GM12878 (cell line): Measurements from ENCODE around the gene ZNF146. TPM values are rescaled to one million over a fixed set of nuclear protein-coding genes. Genes with fewer than 3 reads are reported as not detected.

ENCODE experiments used
- ATAC-seq: fragments of 200-7000 bp; cut with Tn5 transposase; 3 replicates; pipeline ENCODE4 v1.9.1; 2020; ENCODE audit warnings: mild to moderate bottlenecking, moderate library complexity
- BruUV-seq: library from RNA; stranded (reverse); fragments of 400-500 nt; replicated peaks from 2 replicates; lab custom pipeline; 2021; lab: Mats Ljungman, UMichigan
- CTCF ChIA-PET: fragments of 300-600 bp; sonication (Branson Sonifier 250); formaldehyde crosslinking; extraction: SDS; loops from one replicate; lab custom pipeline; 2021; ENCODE audit warnings: inconsistent platforms; lab: Yijun Ruan, JAX
- POLR2A ChIA-PET: fragments of 350-600 bp; formaldehyde crosslinking; extraction: SDS; loops from one replicate; lab custom pipeline; 2021; ENCODE audit warnings: inconsistent platforms; lab: Charles Lee
- RAD21 ChIA-PET: fragments of 300-600 bp; sonication (Branson Sonifier 250); formaldehyde crosslinking; loops from one replicate; lab custom pipeline; 2023; ENCODE audit warnings: antibody characterized with exemption; ENCODE audit not compliant: unreplicated experiment; lab: Charles Lee
- SMC1A ChIA-PET: fragments of 300-600 bp; sonication (Branson Sonifier 250); formaldehyde crosslinking; loops from one replicate; lab custom pipeline; 2023; ENCODE audit not compliant: unreplicated experiment, uncharacterized antibody; lab: Charles Lee
- DNase-seq: peaks from one replicate; pipeline ENCODE4 v3.0.0-alpha.2; 2011; ENCODE audit warnings: low read depth, low spot score
- FAIRE-seq: peaks from 3 replicates; lab custom pipeline; 2011; peaks lifted over from hg19 to GRCh38; lab: Jason Lieb, UNC
- H2AFZ ChIP-seq: 2 replicates; pipeline ENCODE4 v1.6.0; 2011; ENCODE audit warnings: low read depth, low read length, control low read depth; ENCODE audit not compliant: control insufficient read depth
- H3K27ac ChIP-seq: 2 replicates; pipeline ENCODE4 v1.5.1; 2011; ENCODE audit warnings: control low read depth; ENCODE audit not compliant: control insufficient read depth, insufficient read depth
- H3K27me3 ChIP-seq, 2 experiments: replicated peaks in 1 of 2; 2 replicates each; pipeline versions ENCODE4 v1.6.0 to v1.6.1; 2011; ENCODE audit warnings: low read length in 1 of 2; ENCODE audit not compliant: control insufficient read depth in 2 of 2, insufficient read depth in 2 of 2
- H3K36me3 ChIP-seq, 2 experiments: 2 replicates each; pipeline ENCODE4 v1.5.1; 2011; ENCODE audit warnings: low read length in 1 of 2; ENCODE audit not compliant: control insufficient read depth in 2 of 2, insufficient read depth in 2 of 2
- H3K4me1 ChIP-seq: 2 replicates; pipeline ENCODE4 v1.6.1; 2011; ENCODE audit warnings: mild to moderate bottlenecking, low read length, moderate library complexity, mixed read lengths; ENCODE audit not compliant: control insufficient read depth, insufficient read depth
- H3K4me2 ChIP-seq: 2 replicates; pipeline ENCODE4 v1.6.0; 2011; ENCODE audit warnings: control low read depth; ENCODE audit not compliant: control insufficient read depth, insufficient read depth
- H3K4me3 ChIP-seq: fragments of 200-600 bp; sonication (generic); 2 replicates; pipeline ENCODE4 v1.5.1; 2016
- H3K79me2 ChIP-seq: 2 replicates; pipeline ENCODE4 v1.6.0; 2011; ENCODE audit warnings: low read length; ENCODE audit not compliant: control insufficient read depth, insufficient read depth
- H3K9ac ChIP-seq: 2 replicates; pipeline ENCODE4 v1.8.0; 2011; ENCODE audit warnings: low read length, control low read depth, mixed read lengths; ENCODE audit not compliant: control insufficient read depth, insufficient read depth
- H3K9me3 ChIP-seq: replicated peaks from 3 replicates; pipeline ENCODE4 v1.5.1; 2011; ENCODE audit warnings: mild to moderate bottlenecking, low read length; ENCODE audit not compliant: control insufficient read depth, insufficient read depth
- H4K20me1 ChIP-seq: 2 replicates; pipeline ENCODE4 v1.6.0; 2011; ENCODE audit not compliant: control insufficient read depth, insufficient read depth
- CBX3 ChIP-seq: fragments of 200-600 bp; sonication (generic); IDR thresholded peaks from 2 replicates; pipeline ENCODE4 v1.6.1; 2016; ENCODE audit warnings: low read depth, borderline replicate concordance
- CEBPB ChIP-seq, 2 experiments: fragments of 150-350 bp in 1 of 2; IDR thresholded peaks; 2 replicates each; pipeline ENCODE4 v1.6.1; 2012 to 2014; ENCODE audit warnings: low read depth in 2 of 2, low read length in 2 of 2, borderline replicate concordance in 1 of 2, inconsistent platforms in 1 of 2
- E4F1 ChIP-seq: fragments of 450-650 bp; IDR thresholded peaks from 2 replicates; pipeline ENCODE4 v1.6.1; 2018; ENCODE audit warnings: borderline replicate concordance, mild to moderate bottlenecking; ENCODE audit not compliant: partially characterized antibody
- EZH2 ChIP-seq: IDR thresholded peaks from 2 replicates; pipeline ENCODE4 v1.6.1; 2012; ENCODE audit warnings: low read depth, mild to moderate bottlenecking, control low read depth, inconsistent platforms, low read length, borderline replicate concordance; ENCODE audit not compliant: control insufficient read depth
- HCFC1 ChIP-seq: fragments of 150-350 bp; IDR thresholded peaks from 2 replicates; pipeline ENCODE4 v1.6.1; 2014; ENCODE audit warnings: low read length
- HDGF ChIP-seq: fragments of 450-650 bp; IDR thresholded peaks from 2 replicates; pipeline ENCODE4 v1.6.1; 2016; ENCODE audit warnings: antibody characterized with exemption
- KAT2A ChIP-seq: conservative IDR thresholded peaks from 2 replicates; pipeline ENCODE4 v1.6.1; 2011; ENCODE audit warnings: low read depth, low read length; ENCODE audit not compliant: control insufficient read depth
- MTA3 ChIP-seq: IDR thresholded peaks from 2 replicates; pipeline ENCODE4 v1.6.1; 2012; ENCODE audit warnings: low read length, inconsistent platforms, borderline replicate concordance
- NBN ChIP-seq: fragments of 450-650 bp; IDR thresholded peaks from 2 replicates; pipeline ENCODE4 v1.6.1; 2016
- PBX3 ChIP-seq: IDR thresholded peaks from 2 replicates; pipeline ENCODE4 v1.6.1; 2011; ENCODE audit warnings: mild to moderate bottlenecking, low read depth, low read length, moderate library complexity; ENCODE audit not compliant: insufficient replicate concordance
- POLR2AphosphoS5 ChIP-seq: IDR thresholded peaks from 2 replicates; pipeline ENCODE4 v1.6.1; 2011; ENCODE audit warnings: mild to moderate bottlenecking, low read length, inconsistent platforms
- REST ChIP-seq: IDR thresholded peaks from 2 replicates; pipeline ENCODE4 v1.6.1; 2012; ENCODE audit warnings: mild to moderate bottlenecking, low read depth, low read length
- TCF12 ChIP-seq: IDR thresholded peaks from 2 replicates; pipeline ENCODE4 v1.6.1; 2011; ENCODE audit warnings: low read depth, mild to moderate bottlenecking, low read length
- TCF7 ChIP-seq: IDR thresholded peaks from 2 replicates; pipeline ENCODE4 v1.6.1; 2014; ENCODE audit warnings: antibody characterized with exemption, borderline replicate concordance
- ZNF24 ChIP-seq: fragments of 450-650 bp; IDR thresholded peaks from 2 replicates; pipeline ENCODE4 v1.6.1; 2017; ENCODE audit warnings: antibody characterized with exemption, mild to moderate bottlenecking
- WGBS: methylation state at CpG from one replicate; pipeline ENCODE4 v1.1.6; 2016; ENCODE audit warnings: low lambda C conversion rate; ENCODE audit not compliant: insufficient replicate concordance, insufficient coverage; ENCODE audit errors: missing lambda C conversion rate; 5-methylcytosine and 5-hydroxymethylcytosine counted together
- in situ Hi-C: fragments of 300-500 bp; cut with MboI; formaldehyde crosslinking; loops from 9 replicates; pipeline ENCODE4 v1.14.3; 2018; ENCODE audit warnings: mixed read lengths
- intact Hi-C: fragments of 100-400 bp; cut with micrococcal nuclease; formaldehyde crosslinking; loops from one replicate; pipeline ENCODE4 v1.14.2; 2022; ENCODE audit not compliant: unreplicated experiment
- polyA plus RNA-seq, 11 experiments: library from polyadenylated mRNA; depleted of rRNA in 4 of 11; unstranded in 6 of 11; stranded (reverse) in 5 of 11; fragments of >200 nt; fragmentation: Nextera tagmentation in 4 of 11; fragmentation: Illumina TruSeq in 1 of 11; extraction: Ambion mirVana in 4 of 11; extraction: Trizol in 1 of 11; gene quantifications; 1 replicate in 1 of 11; 2 replicates in 10 of 11; pipeline versions ENCODE4 v1.2.1 to v1.2.3, GENCODE V29; 2011 to 2016; ENCODE audit warnings: inconsistent platforms in 2 of 11, missing spikeins in 2 of 11, low read depth in 1 of 11
- total RNA-seq, 4 experiments: library from RNA; depleted of rRNA in 3 of 4; stranded (reverse); fragments of >200 nt in 3 of 4; fragmentation: Illumina TruSeq in 1 of 4; extraction: Trizol in 1 of 4; gene quantifications; 2 replicates each; pipeline versions ENCODE4 v1.2.1 to v1.2.3, GENCODE V29; 2013 to 2021
- TF ChIP-seq, protein P1 (sequence below), 3 experiments: IDR thresholded peaks in 2 of 3; conservative IDR thresholded peaks in 1 of 3; 2 replicates each; pipeline ENCODE4 v1.5.1; 2011; ENCODE audit warnings: low read depth in 3 of 3, low read length in 3 of 3, mild to moderate bottlenecking in 3 of 3, control low read depth in 2 of 3, moderate library complexity in 2 of 3, inconsistent platforms in 1 of 3, mixed read lengths in 1 of 3; ENCODE audit not compliant: control insufficient read depth in 2 of 3, insufficient read depth in 1 of 3; ENCODE audit errors: extremely low read depth in 1 of 3

The ZNF146 gene
- total and polyA plus RNA-seq, 10 of the 15 experiments (the other 5 are each of a cell fraction or from before 2014, with no cell fraction given) = 20.0 to 115 (median 71.2) TPM

DNA sequence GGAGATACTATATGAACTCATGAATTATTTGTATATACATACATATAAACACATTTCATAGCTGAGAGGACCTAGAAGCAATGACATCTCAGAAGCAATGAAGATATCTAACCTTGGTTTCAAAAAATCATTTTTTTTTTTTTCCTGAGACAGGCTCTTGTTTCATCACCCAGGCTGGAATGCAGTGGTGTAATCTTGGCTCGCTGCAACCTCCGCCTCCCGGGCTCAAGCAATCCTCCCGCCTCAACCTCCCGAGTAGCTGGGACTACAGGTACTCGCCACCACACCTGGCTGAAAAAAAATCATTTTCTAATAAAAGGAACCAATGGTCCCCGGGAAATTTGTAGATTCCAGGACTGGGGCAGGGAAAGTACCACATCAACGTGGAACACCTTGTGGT is 4.4 kb upstream of the ZNF146 start:
- Histone ChIP-seq H4K20me1 (no peaks in the 10 kb centered on the region), H3K36me3 (no peaks in the 10 kb centered on the region), H3K4me2 (no peak overlapping the region), H3K9me3 (no peaks in the 10 kb centered on the region), H3K27me3 (no peaks in the 10 kb centered on the region), H2AFZ (no peak overlapping the region), H3K4me1 (peaks cover 14% of the 10 kb centered on the region), H3K79me2 (peaks cover 11% of the 10 kb centered on the region), H3K9ac (no peak overlapping the region), H3K4me3 (no peak overlapping the region), H3K27ac (no peak overlapping the region)
- WGBS = 87% methylated on average over 8 of the region's 8 CpGs
- intact Hi-C loops = loop anchor here (10.0 kb wide), 1 partner anchor 1004 kb away; the partner anchor contains the start of genes ZNF383 and ZNF585B
- RAD21 ChIA-PET = no interaction called here
- ATAC-seq (no peak), FAIRE-seq (no peak), DNase-seq (no peak)
- in situ Hi-C loops = no loop called here
- POLR2A ChIA-PET = interaction anchor here (0.7 kb wide), 2 partner anchors 41 to 1211 kb away, joined by 5 to 7 read pairs; no protein-coding TSS in a partner anchor
- CTCF ChIA-PET = no interaction called here
- no TSS peak for BruUV-seq
- SMC1A ChIA-PET = no interaction called here
- no peak for TF ChIP-seq CEBPB (IDR thresholded peaks at IDR 0.05; ENCODE audit: borderline replicate concordance in 1 of 2, low read depth in 2 of 2, low read length in 2 of 2)
- TF ChIP-seq E4F1 = no peak
- TF ChIP-seq EZH2 = no peak
- TF ChIP-seq, protein P1, sequence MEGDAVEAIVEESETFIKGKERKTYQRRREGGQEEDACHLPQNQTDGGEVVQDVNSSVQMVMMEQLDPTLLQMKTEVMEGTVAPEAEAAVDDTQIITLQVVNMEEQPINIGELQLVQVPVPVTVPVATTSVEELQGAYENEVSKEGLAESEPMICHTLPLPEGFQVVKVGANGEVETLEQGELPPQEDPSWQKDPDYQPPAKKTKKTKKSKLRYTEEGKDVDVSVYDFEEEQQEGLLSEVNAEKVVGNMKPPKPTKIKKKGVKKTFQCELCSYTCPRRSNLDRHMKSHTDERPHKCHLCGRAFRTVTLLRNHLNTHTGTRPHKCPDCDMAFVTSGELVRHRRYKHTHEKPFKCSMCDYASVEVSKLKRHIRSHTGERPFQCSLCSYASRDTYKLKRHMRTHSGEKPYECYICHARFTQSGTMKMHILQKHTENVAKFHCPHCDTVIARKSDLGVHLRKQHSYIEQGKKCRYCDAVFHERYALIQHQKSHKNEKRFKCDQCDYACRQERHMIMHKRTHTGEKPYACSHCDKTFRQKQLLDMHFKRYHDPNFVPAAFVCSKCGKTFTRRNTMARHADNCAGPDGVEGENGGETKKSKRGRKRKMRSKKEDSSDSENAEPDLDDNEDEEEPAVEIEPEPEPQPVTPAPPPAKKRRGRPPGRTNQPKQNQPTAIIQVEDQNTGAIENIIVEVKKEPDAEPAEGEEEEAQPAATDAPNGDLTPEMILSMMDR (IDR thresholded peaks at IDR 0.05 in 2 of 3, conservative IDR thresholded peaks at IDR 0.05 in 1 of 3; ENCODE audit: control insufficient read depth in 2 of 3, extremely low read depth in 1 of 3, insufficient read depth in 1 of 3, low read depth in 3 of 3, low read length in 3 of 3) = no peak
- TF ChIP-seq HCFC1 = no peak
- TF ChIP-seq TCF7 = no peak
- TF ChIP-seq POLR2AphosphoS5 = no peak
- no peak for TF ChIP-seq ZNF24
- no peak for TF ChIP-seq REST
- no peak for TF ChIP-seq MTA3
- TF ChIP-seq NBN = no peak
- no peak for TF ChIP-seq KAT2A
- no peak for TF ChIP-seq PBX3
- no peak for TF ChIP-seq CBX3
- TF ChIP-seq HDGF = no peak
- TF ChIP-seq TCF12 = no peak
